ENCODE results near the gene CFAP47. TPM values are rescaled to one million over a fixed set of nuclear protein-coding genes. Genes with fewer than 3 reads are reported as not detected.

CFAP47 gene
- total and polyA plus RNA-seq, 2 of the 13 experiments (the other 11 are each of a cell fraction or from before 2014, with no cell fraction given), result not detected

DNA sequence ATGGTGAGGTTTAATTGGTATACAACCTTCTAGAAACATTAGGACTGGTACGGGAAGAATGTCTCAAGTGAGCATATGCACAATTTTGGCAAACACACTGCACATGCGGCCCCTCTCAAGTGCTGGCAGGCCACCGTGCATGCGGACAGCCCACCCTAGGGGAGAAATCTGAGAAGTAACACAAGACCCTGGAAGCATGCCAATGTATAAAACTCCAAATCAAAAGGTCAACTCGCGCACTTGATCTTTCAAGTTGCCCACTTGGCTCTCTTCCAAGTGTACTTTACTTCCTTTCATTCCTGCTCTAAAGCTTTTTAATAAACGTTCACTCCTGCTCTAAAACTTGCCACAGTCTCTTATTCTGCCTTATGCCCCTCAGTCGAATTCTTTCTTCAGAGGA, 488.3 kb downstream of the CFAP47 start (continued):
- no peak for TF ChIP-seq ZNF101 (CRISPR knock-in tag; IDR thresholded peaks at IDR 0.05; ENCODE audit: borderline replicate concordance, low read depth)

DNA sequence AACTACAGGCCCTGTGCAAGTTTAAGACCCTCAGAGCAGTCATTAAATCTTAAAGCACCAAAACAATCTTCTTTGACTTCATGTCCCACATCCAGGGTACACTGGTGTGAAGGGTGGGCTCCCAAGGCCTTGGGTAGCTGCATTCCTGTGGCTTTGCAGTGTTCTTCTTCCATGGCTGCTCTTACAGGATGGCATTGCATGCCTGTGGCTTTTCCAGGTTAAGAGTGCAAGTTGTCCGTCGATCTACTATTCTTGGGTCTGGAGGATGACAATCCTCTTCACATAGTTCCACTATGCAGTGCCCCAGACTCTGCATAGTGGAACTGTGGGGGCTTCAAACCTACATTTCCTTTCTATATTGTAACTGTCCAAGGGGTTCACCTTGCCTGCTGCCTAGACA, 494.5 kb downstream of the CFAP47 start:
- TF ChIP-seq ARNTL (CRISPR knock-in tag; IDR thresholded peaks at IDR 0.05), result no peak
- no peak for TF ChIP-seq ZNF781 (CRISPR knock-in tag; IDR thresholded peaks at IDR 0.05; ENCODE audit: borderline replicate concordance, not compliant biosample characterization)
- TF ChIP-seq ONECUT2 (CRISPR knock-in tag; IDR thresholded peaks at IDR 0.05), result no peak
- TF ChIP-seq ZNF205 (CRISPR knock-in tag; IDR thresholded peaks at IDR 0.05), result no peak
- TF ChIP-seq NFATC3 (CRISPR knock-in tag; IDR thresholded peaks at IDR 0.05), result no peak
- no peak for TF ChIP-seq WIZ (CRISPR knock-in tag; IDR thresholded peaks at IDR 0.05)
- intact Hi-C loops (cut with micrococcal nuclease; ENCODE audit: unreplicated experiment) (no loop called here), in situ Hi-C loops (cut with HindIII; ENCODE audit: extremely low pct_ligation_motif_present, low pct_unique_long_range_greater_than_20kb) (no loop called here)
- CTCF ChIA-PET (ENCODE audit: low intra/inter-chr PET ratio, low total read pairs), result no interaction called here
- Histone ChIP-seq H3K4me3 (replicated peaks in 1 of 3; ENCODE audit: insufficient read depth in 1 of 3, low read depth in 2 of 3, low read length in 3 of 3) (no peak overlapping the region), H3K4me2 (ENCODE audit: low read depth, low read length) (no peak overlapping the region), H3K79me2 (ENCODE audit: insufficient read depth, low read length) (no peaks in the 10 kb centered on the region), H4K20me1 (ENCODE audit: insufficient read depth, low read length) (no peaks in the 10 kb centered on the region), H3K27ac (ENCODE audit: extremely low read length, insufficient read depth, low read length) (no peak overlapping the region), H3K27me3 (ENCODE audit: control insufficient read depth in 1 of 2, insufficient read depth in 2 of 2, low read length in 2 of 2) (no peaks in the 10 kb centered on the region), H3K9me3 (ENCODE audit: low read length) (no peaks in the 10 kb centered on the region), H3K4me1 (ENCODE audit: insufficient read depth, low read length) (no peaks in the 10 kb centered on the region), H3K9ac (ENCODE audit: insufficient read depth, low read depth, low read length) (no peak overlapping the region), H3K36me3 (replicated peaks in 1 of 2; ENCODE audit: control insufficient read depth in 1 of 2, insufficient read depth in 2 of 2, low read length in 2 of 2) (no peaks in the 10 kb centered on the region), H2AFZ (ENCODE audit: low read length) (no peak overlapping the region)
- no CpG with 5 or more reads among the region's 2 CpGs for WGBS (ENCODE audit: low lambda C conversion rate)
- no peak for DNase-seq (ENCODE audit: low spot score)
- BruUV-seq (replicated peaks), result no TSS peak
- FAIRE-seq, result no peak
- no peak for ATAC-seq
- POLR2A ChIA-PET, result no interaction called here

DNA sequence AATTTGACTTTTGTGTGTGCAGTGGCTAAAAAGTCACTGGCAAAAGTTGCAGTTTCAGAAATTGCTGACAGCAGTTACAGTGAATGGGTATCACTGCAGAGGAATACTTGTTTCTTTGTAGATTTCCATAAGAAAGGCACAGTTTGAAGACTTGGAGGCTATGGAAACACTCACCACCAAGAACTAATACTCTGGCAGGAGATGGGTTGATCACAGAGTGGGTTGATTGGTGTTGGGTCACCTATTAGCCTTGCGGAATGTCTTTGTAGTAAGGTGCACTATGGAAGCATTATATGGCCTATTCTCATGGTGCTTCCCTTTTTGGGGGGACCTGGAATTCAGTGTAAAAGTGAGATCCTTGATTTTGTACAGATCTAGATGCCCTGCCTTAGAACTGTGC, 502.8 kb downstream of the CFAP47 start:
- no peak overlapping the region for H2AFZ ChIP-seq (ENCODE audit: low read length)
- no peaks in the 10 kb centered on the region for H3K79me2 ChIP-seq (ENCODE audit: insufficient read depth, low read length)
- in situ Hi-C loops (cut with HindIII; ENCODE audit: extremely low pct_ligation_motif_present, low pct_unique_long_range_greater_than_20kb), result no loop called here
- H3K4me1 ChIP-seq (ENCODE audit: insufficient read depth, low read length), result no peaks in the 10 kb centered on the region
- H3K4me3 ChIP-seq (replicated peaks in 1 of 3; ENCODE audit: insufficient read depth in 1 of 3, low read depth in 2 of 3, low read length in 3 of 3), result no peak overlapping the region
- H4K20me1 ChIP-seq (ENCODE audit: insufficient read depth, low read length), result no peaks in the 10 kb centered on the region
- H3K27me3 ChIP-seq (ENCODE audit: control insufficient read depth in 1 of 2, insufficient read depth in 2 of 2, low read length in 2 of 2), result no peaks in the 10 kb centered on the region
- no peaks in the 10 kb centered on the region for H3K36me3 ChIP-seq (replicated peaks in 1 of 2; ENCODE audit: control insufficient read depth in 1 of 2, insufficient read depth in 2 of 2, low read length in 2 of 2)
- no peaks in the 10 kb centered on the region for H3K9me3 ChIP-seq (ENCODE audit: low read length)
- TF ChIP-seq FOXP1 (IDR thresholded peaks at IDR 0.05), result no peak
- no peak for TF ChIP-seq FOXP1 (CRISPR knock-in tag; IDR thresholded peaks at IDR 0.05)
- no peak for TF ChIP-seq ZNF121 (CRISPR knock-in tag; IDR thresholded peaks at IDR 0.05)
- TF ChIP-seq RFXAP (CRISPR knock-in tag; IDR thresholded peaks at IDR 0.05; ENCODE audit: borderline replicate concordance), result no peak
- BruUV-seq (replicated peaks), result no TSS peak
- no peak for DNase-seq (ENCODE audit: low spot score)
- POLR2A ChIA-PET, result no interaction called here
- ATAC-seq, result no peak
- no peak for FAIRE-seq
- no peak overlapping the region for H3K27ac ChIP-seq (ENCODE audit: extremely low read length, insufficient read depth, low read length)
- H3K4me2 ChIP-seq (ENCODE audit: low read depth, low read length), result no peak overlapping the region
- 0% methylated on average over 1 of the region's 1 CpG for WGBS (ENCODE audit: low lambda C conversion rate)
- intact Hi-C loops (cut with micrococcal nuclease; ENCODE audit: unreplicated experiment), result no loop called here
- CTCF ChIA-PET (ENCODE audit: low intra/inter-chr PET ratio, low total read pairs), result no interaction called here
- H3K9ac ChIP-seq (ENCODE audit: insufficient read depth, low read depth, low read length), result no peak overlapping the region

Measured in HepG2 (cell line).